Measurements from ENCODE around the gene NACC2.
A peak's percentile ranks its signal among the peaks of the same experiment; 100 is the strongest.

NACC2 gene

GRCh38 chr9:135961811-135962695 is 133.0 kb downstream of the NACC2 start:
- no peaks in the 10 kb centered on the region for H3K9me2 ChIP-seq (replicated peaks; ENCODE audit: low read depth, low read length)
- peak overlapping the region; percentile 72 for H3K4me3 ChIP-seq (ENCODE audit: low read length, poor library complexity, severe bottlenecking)
- H3K9ac ChIP-seq (ENCODE audit: low read depth, low read length, poor library complexity, severe bottlenecking), result peak overlapping the region; percentile 69
- peaks cover 32% of the 10 kb centered on the region for H3K4me1 ChIP-seq (ENCODE audit: insufficient read depth, low read length, poor library complexity, severe bottlenecking)
- TF ChIP-seq CTCF (conservative IDR thresholded peaks at IDR 0.05; ENCODE audit: low read length) (no peak), EZH2phosphoT487 (IDR thresholded peaks at IDR 0.05; ENCODE audit: borderline replicate concordance) (no peak)
- no peaks in the 10 kb centered on the region for H3K27me3 ChIP-seq (ENCODE audit: insufficient read depth, low read length, poor library complexity, severe bottlenecking)
- peak overlapping the region; percentile 96 for H3K4me2 ChIP-seq (ENCODE audit: low read depth, low read length, poor library complexity, severe bottlenecking)
- peaks cover 13% of the 10 kb centered on the region for H4K20me1 ChIP-seq (ENCODE audit: insufficient read depth, low read length, poor library complexity, severe bottlenecking)
- no peaks in the 10 kb centered on the region for H3K9me3 ChIP-seq (ENCODE audit: insufficient read depth, low read depth, low read length)
- peaks cover 39% of the 10 kb centered on the region for H3K79me2 ChIP-seq (ENCODE audit: insufficient read depth, low read length)
- no peaks in the 10 kb centered on the region for H3K36me3 ChIP-seq (ENCODE audit: insufficient read depth, low read length)
- no peaks in the 10 kb centered on the region for H3F3A ChIP-seq (ENCODE audit: low read depth)
- peak overlapping the region; percentile 95 for H2AFZ ChIP-seq (ENCODE audit: low read length)

- Histone ChIP-seq H4K20me1 (ENCODE audit: insufficient read depth, low read length, poor library complexity, severe bottlenecking) (peaks cover 18% of the 10 kb centered on the region), H2AFZ (ENCODE audit: low read length) (peak within 1 kb of the TSS; percentile 95), H3K79me2 (ENCODE audit: insufficient read depth, low read length) (peaks cover 47% of the 10 kb centered on the region), H3K9me2 (replicated peaks; ENCODE audit: low read depth, low read length) (no peaks in the 10 kb centered on the region), H3K4me3 (ENCODE audit: low read length, poor library complexity, severe bottlenecking) (peak within 1 kb of the TSS; percentile 98), H3K9ac (ENCODE audit: low read depth, low read length, poor library complexity, severe bottlenecking) (peak within 1 kb of the TSS; percentile 93), H3F3A (ENCODE audit: low read depth) (no peaks in the 10 kb centered on the region), H3K4me1 (ENCODE audit: insufficient read depth, low read length, poor library complexity, severe bottlenecking) (peaks cover 32% of the 10 kb centered on the region), H3K9me3 (ENCODE audit: insufficient read depth, low read depth, low read length) (no peaks in the 10 kb centered on the region), H3K27me3 (ENCODE audit: insufficient read depth, low read length, poor library complexity, severe bottlenecking) (no peaks in the 10 kb centered on the region), H3K36me3 (ENCODE audit: insufficient read depth, low read length) (no peaks in the 10 kb centered on the region), H3K4me2 (ENCODE audit: low read depth, low read length, poor library complexity, severe bottlenecking) (peak within 1 kb of the TSS; percentile 98)
- TF ChIP-seq EZH2phosphoT487 (IDR thresholded peaks at IDR 0.05; ENCODE audit: borderline replicate concordance) (no peak), CTCF (conservative IDR thresholded peaks at IDR 0.05; ENCODE audit: low read length) (no peak; the same call in 1 of the 2 replicates)
These were observed 133.8 kb downstream of the NACC2 start, which contains the start of gene UBAC1 for GRCh38 chr9:135961277-135961715. Gene UBAC1 (minus strand): TSS chr9:135961373. CDS start chr9:135961162, 211 bp downstream.

- no peaks in the 10 kb centered on the region for H3K27me3 ChIP-seq (ENCODE audit: insufficient read depth, low read length, poor library complexity, severe bottlenecking)
- H3F3A ChIP-seq (ENCODE audit: low read depth), result no peaks in the 10 kb centered on the region
- peaks cover 32% of the 10 kb centered on the region for H3K4me1 ChIP-seq (ENCODE audit: insufficient read depth, low read length, poor library complexity, severe bottlenecking)
- no peaks in the 10 kb centered on the region for H3K9me3 ChIP-seq (ENCODE audit: insufficient read depth, low read depth, low read length)
- H3K36me3 ChIP-seq (ENCODE audit: insufficient read depth, low read length), result no peaks in the 10 kb centered on the region
- no peak for TF ChIP-seq EZH2phosphoT487 (IDR thresholded peaks at IDR 0.05; ENCODE audit: borderline replicate concordance)
- no peak for TF ChIP-seq CTCF (conservative IDR thresholded peaks at IDR 0.05; ENCODE audit: low read length)
- no peaks in the 10 kb centered on the region for H3K9me2 ChIP-seq (replicated peaks; ENCODE audit: low read depth, low read length)
- peaks cover 53% of the 10 kb centered on the region for H3K79me2 ChIP-seq (ENCODE audit: insufficient read depth, low read length)
- peak overlapping the region; percentile 93 for H3K9ac ChIP-seq (ENCODE audit: low read depth, low read length, poor library complexity, severe bottlenecking)
- peak overlapping the region; percentile 92 for H2AFZ ChIP-seq (ENCODE audit: low read length)
- peaks cover 18% of the 10 kb centered on the region for H4K20me1 ChIP-seq (ENCODE audit: insufficient read depth, low read length, poor library complexity, severe bottlenecking)
- H3K4me3 ChIP-seq (ENCODE audit: low read length, poor library complexity, severe bottlenecking), result peak overlapping the region; percentile 98
- peak overlapping the region; percentile 98 for H3K4me2 ChIP-seq (ENCODE audit: low read depth, low read length, poor library complexity, severe bottlenecking)
These were observed 134.4 kb downstream of the NACC2 start for GRCh38 chr9:135960411-135961276.
